Stimulated activated CD8-positive, alpha-beta memory T cell treated with anti-CD3 and anti-CD28 coated beads, Interleukin-7, amount 100 ng/mL, for 4 hours (primary cell): ENCODE data around the gene BRCA1.
"Not testable (repeated sequence)": the region's sequence is repeated elsewhere in the genome, so short reads cannot be mapped to it uniquely, and the experiment has no call there.

Experiments
- DNase-seq, 2 donors: peaks; one replicate each; pipeline ENCODE4 v3.0.0-alpha.2; 2020; ENCODE audit warnings: low read depth in 2 of 2

The BRCA1 gene

GRCh38 chr17:43125133-43125966, at the start of gene BRCA1:
BRCA1 (minus strand) TSS chr17:43125364; CDS start chr17:43124096, 1,268 bp downstream.
- DNase-seq = peak; percentile 83 to 91

- DNase-seq = no peak
Measured at GRCh38 chr17:43171586-43172487, 46.7 kb upstream of the BRCA1 start.

- DNase-seq = peak; percentile 87 to 97
Measured at GRCh38 chr17:43170766-43171585, 45.8 kb upstream of the BRCA1 start, which contains the start of gene NBR1. NBR1 (plus strand) TSS chr17:43171214; CDS start chr17:43175800, 4,586 bp downstream.

GRCh38 chr17:43170140-43170765, 45.1 kb upstream of the BRCA1 start:
- peak; percentile 83 to 87 for DNase-seq

DNA sequence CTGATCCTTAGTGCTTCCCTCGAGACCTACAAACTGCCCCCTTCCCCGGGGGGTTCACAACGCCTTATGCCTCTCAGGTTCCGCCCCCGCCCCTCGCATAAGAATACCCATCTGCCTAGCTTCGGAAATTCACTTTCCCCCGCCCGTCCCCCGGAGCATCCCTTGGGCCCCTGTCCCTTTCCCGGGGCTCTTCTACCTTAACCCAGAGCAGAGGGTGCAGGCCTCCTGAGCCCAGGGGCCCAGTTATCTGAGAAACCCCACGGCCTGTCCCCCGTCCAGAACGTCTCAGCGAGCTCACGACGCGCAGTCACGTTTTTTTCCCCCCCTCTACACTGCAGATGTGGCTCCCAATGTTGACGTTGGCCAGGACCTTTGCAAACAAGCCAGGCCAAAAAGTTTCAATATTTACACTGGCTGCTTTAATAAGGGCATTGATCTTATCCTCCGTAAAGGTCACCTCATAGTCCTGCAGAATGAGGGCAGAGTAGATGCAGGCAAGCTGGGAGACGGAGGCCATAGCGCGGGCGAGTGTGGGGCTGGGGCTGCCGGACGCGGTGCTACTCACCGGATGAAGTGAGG, 44.5 kb upstream of the BRCA1 start:
- no peak for DNase-seq

DNA sequence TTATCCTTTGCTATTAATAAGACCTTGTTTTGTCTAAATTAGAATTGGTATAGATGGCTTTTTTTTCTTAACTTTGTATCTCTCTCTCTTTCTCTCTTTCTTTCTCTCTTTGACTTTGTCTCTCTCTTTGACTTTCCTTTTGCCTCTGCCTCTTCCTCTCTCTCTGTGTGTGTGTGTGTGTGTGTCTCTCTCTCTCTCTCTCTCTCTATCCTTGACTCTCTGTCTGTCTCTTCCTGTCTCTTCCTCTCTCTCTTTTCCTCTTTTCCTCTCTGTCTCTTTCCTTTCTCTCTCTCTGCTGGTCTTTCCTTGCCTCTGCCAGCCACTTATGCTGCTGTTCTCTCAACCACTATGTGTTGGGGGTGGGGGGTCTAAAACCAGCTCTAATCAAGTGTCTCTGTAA, 40.8 kb upstream of the BRCA1 start:
- not testable (repeated sequence) for DNase-seq

GRCh38 chr17:43159957-43160356, 34.8 kb upstream of the BRCA1 start:
- not testable (repeated sequence) for DNase-seq

- DNase-seq = not testable (repeated sequence)
Measured at GRCh38 chr17:43159232-43159631, 34.1 kb upstream of the BRCA1 start.

DNA sequence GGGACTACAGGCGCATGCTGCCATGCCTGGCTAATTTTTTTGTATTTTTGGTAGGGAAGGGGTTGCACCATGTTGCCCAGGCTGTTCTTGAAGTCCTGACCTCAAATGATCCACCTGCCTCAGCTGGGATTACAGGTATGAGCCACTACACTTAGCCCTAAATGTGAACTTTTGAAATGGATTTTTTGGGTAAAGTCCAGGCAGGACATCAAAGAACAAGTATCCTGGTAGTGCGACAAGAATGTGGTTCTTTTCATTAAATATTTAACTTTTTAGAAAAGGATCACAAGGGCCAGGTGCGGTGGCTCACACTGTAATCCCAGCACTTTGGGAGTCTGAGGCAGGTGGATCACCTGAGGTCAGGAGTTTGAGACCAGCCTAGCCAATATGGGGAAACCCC, 30.5 kb upstream of the BRCA1 start:
- DNase-seq = no peak

- DNase-seq = not testable (repeated sequence)
Measured at GRCh38 chr17:43153197-43153835, 28.2 kb upstream of the BRCA1 start.

GRCh38 chr17:43151880-43152456, 26.8 kb upstream of the BRCA1 start:
- DNase-seq = no peak

DNA sequence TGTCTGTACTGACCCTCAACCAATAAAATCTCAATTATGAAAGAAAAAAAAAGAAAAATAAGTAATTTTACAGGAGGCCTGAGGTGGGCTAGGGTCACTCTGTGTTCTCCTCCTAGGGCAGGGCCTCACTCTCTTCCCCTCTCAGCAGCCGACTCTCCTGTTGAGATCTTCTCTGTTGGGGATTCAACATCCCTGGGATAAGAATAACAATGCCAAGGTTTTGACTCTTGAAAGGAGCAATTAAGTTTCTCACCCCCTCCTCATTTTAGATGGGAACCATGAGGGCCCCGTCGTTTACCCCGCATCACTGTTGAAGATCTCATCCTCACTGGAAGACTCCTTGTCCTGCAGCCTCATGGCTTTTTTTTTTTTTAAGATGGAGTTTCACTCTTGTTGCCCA, 21.5 kb upstream of the BRCA1 start:
- DNase-seq = no peak

DNA sequence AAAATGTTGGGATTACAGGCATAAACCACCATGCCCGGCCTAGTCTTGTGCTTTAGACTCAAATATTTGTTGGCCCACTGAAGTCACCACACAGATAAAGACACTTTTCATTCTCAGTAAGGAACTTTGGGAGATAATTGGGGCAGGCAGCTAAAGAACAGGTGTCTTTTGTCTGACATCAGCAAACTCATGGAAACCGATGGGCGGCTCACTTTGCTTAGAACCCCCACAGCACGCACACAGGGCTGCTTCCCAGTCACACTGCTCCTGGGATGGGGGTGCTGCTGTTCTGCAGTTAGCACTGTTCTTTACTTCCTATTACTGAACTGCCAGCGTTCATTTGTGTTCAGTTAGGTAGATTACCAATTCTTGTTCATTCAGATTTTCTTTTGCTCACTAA, 18.0 kb upstream of the BRCA1 start:
- DNase-seq = no peak

DNA sequence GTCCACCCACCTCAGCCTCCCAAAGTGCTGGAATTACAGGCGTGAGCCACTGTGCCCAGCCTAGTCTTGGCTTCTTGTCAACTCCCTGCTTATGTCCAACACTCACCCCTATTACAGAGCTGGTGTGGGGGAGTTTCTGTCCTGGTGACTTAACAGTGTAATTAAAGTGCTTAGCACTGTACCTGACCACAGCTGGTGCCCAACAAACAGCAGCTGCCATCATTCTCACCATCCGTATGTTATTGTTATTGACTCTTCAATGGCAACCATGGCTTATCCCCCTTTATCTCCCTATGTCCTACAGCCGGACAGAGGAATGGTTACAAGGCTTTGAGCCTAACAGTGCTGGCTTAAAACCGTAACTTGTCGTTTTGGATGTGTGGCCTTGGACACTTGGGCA, 17.0 kb upstream of the BRCA1 start:
- DNase-seq = no peak

DNA sequence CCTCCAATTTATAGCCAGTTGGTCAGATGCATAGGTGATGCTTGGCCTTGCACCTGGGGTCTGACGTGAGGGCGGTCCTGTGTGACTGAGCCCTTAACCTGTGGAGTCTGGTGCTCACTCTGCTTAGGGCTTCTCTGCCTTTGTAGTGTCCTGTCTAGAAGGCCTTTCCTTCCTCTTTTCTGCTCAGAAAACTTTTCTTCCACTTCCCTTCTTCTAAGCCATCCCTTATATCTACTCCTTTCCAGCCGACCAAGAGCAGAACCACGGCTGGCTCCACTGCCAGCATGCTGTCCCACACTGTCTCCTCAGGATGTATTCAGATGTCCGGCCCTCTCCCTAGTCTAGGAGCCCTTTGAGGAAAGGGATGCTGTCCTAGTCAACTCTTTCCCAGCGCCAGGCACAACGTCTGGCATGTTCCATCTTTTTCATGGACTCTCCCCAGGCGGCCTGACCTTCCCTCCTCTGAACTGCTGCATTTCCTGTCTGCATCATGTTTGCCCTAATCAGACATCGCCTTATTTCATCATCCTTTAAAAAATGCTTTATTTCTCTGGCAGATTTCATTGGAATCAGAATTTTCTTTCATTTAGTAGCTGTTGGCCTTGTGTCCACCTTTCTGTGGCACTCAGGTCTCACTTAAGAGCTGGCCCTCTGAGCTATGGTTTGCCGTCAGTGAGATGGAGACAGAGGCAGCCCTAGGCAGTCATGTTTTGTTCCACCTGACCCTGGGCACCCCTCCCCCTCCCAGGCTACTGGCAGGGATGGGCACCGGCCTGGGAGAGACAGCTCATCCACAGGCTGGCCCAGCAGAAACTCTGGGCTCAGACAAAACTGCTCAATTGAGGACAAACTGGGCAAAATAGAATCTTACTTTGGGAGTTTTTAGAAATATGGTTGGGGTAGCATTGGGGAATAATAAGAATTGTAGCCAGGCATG, 15.5 kb upstream of the BRCA1 start:
- no peak for DNase-seq

GRCh38 chr17:43138531-43138930, 13.4 kb upstream of the BRCA1 start:
- not testable (repeated sequence) for DNase-seq

GRCh38 chr17:43136574-43136973, 11.4 kb upstream of the BRCA1 start:
- DNase-seq = not testable (repeated sequence)

- no peak for DNase-seq
Measured at GRCh38 chr17:43135454-43135819, 10.3 kb upstream of the BRCA1 start.
